Central memory CD8-positive, alpha-beta T cell (primary cell): ENCODE measurements around the gene TNFRSF18.
"Not testable (repeated sequence)": the region's sequence is repeated elsewhere in the genome, so short reads cannot be mapped to it uniquely, and the experiment has no call there.

Source experiments
- ATAC-seq: fragments of 150-1000 bp; cut with Tn5 transposase; replicated peaks from 2 replicates; pipeline ENCODE4 v1.10.0; 2022; ENCODE audit warnings: mild to moderate bottlenecking, moderate FRiP score, moderate number of reproducible peaks; ENCODE audit not compliant: poor library complexity, severe bottlenecking; ENCODE audit errors: extremely low read depth
- DNase-seq, 2 donors: peaks; one replicate each; pipeline ENCODE4 v3.0.0; 2021; ENCODE audit warnings: low spot score in 2 of 2
- H3K27ac Mint-ChIP-seq: one replicate; pipeline ENCODE4 v1.8.0; 2022; ENCODE audit warnings: low read depth, mild to moderate bottlenecking, moderate library complexity, mixed read lengths
- H3K27me3 Mint-ChIP-seq: one replicate; pipeline ENCODE4 v1.8.0; 2022; ENCODE audit warnings: mixed read lengths
- H3K36me3 Mint-ChIP-seq: one replicate; pipeline ENCODE4 v1.8.0; 2022; ENCODE audit warnings: mild to moderate bottlenecking, moderate library complexity, mixed read lengths; ENCODE audit not compliant: insufficient read depth
- H3K4me1 Mint-ChIP-seq: one replicate; pipeline ENCODE4 v1.8.0; 2022; ENCODE audit warnings: mixed read lengths
- H3K4me3 Mint-ChIP-seq: one replicate; pipeline ENCODE4 v1.8.0; 2022; ENCODE audit warnings: mild to moderate bottlenecking, moderate library complexity, mixed read lengths
- H3K9me3 Mint-ChIP-seq: one replicate; pipeline ENCODE4 v1.8.0; 2022; ENCODE audit warnings: mixed read lengths

TNFRSF18 gene, protein sequence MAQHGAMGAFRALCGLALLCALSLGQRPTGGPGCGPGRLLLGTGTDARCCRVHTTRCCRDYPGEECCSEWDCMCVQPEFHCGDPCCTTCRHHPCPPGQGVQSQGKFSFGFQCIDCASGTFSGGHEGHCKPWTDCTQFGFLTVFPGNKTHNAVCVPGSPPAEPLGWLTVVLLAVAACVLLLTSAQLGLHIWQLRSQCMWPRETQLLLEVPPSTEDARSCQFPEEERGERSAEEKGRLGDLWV

GRCh38 chr1:1206376-1206965 lies at the start of gene TNFRSF18:
TSS of gene TNFRSF18 (minus strand) at chr1:1206592. CDS start at chr1:1206571, 21 bp downstream.
- H3K36me3 Mint-ChIP-seq: peaks cover 4% of the 10 kb centered on the region
- no peaks in the 10 kb centered on the region for H3K9me3 Mint-ChIP-seq
- H3K4me3 Mint-ChIP-seq: peak within 1 kb of the TSS; percentile 58
- DNase-seq (no peak), ATAC-seq (no peak)
- no peaks in the 10 kb centered on the region for H3K27me3 Mint-ChIP-seq
- H3K27ac Mint-ChIP-seq: no peak within 1 kb of the TSS
- H3K4me1 Mint-ChIP-seq: peaks cover 20% of the 10 kb centered on the region

GRCh38 chr1:1255611-1256010 lies 49.2 kb upstream of the TNFRSF18 start:
- DNase-seq: no peak
- no peak overlapping the region for H3K4me3 Mint-ChIP-seq
- H3K27me3 Mint-ChIP-seq: no peaks in the 10 kb centered on the region
- H3K4me1 Mint-ChIP-seq: peaks cover 26% of the 10 kb centered on the region
- H3K27ac Mint-ChIP-seq: no peak overlapping the region
- ATAC-seq: no peak
- H3K36me3 Mint-ChIP-seq: peaks cover 31% of the 10 kb centered on the region
- no peaks in the 10 kb centered on the region for H3K9me3 Mint-ChIP-seq

GRCh38 chr1:1255078-1255477 lies 48.7 kb upstream of the TNFRSF18 start:
- DNase-seq: no peak
- peaks cover 25% of the 10 kb centered on the region for H3K4me1 Mint-ChIP-seq
- H3K36me3 Mint-ChIP-seq: peaks cover 28% of the 10 kb centered on the region
- H3K27me3 Mint-ChIP-seq: no peaks in the 10 kb centered on the region
- H3K27ac Mint-ChIP-seq: no peak overlapping the region
- no peak overlapping the region for H3K4me3 Mint-ChIP-seq
- no peaks in the 10 kb centered on the region for H3K9me3 Mint-ChIP-seq
- no peak for ATAC-seq

GRCh38 chr1:1254667-1254998 lies 48.2 kb upstream of the TNFRSF18 start:
- Mint-ChIP-seq H3K4me3 (no peak overlapping the region), H3K9me3 (no peaks in the 10 kb centered on the region), H3K4me1 (peaks cover 20% of the 10 kb centered on the region), H3K27me3 (no peaks in the 10 kb centered on the region), H3K27ac (no peak overlapping the region), H3K36me3 (peaks cover 26% of the 10 kb centered on the region)
- DNase-seq (no peak), ATAC-seq (no peak)

DNA sequence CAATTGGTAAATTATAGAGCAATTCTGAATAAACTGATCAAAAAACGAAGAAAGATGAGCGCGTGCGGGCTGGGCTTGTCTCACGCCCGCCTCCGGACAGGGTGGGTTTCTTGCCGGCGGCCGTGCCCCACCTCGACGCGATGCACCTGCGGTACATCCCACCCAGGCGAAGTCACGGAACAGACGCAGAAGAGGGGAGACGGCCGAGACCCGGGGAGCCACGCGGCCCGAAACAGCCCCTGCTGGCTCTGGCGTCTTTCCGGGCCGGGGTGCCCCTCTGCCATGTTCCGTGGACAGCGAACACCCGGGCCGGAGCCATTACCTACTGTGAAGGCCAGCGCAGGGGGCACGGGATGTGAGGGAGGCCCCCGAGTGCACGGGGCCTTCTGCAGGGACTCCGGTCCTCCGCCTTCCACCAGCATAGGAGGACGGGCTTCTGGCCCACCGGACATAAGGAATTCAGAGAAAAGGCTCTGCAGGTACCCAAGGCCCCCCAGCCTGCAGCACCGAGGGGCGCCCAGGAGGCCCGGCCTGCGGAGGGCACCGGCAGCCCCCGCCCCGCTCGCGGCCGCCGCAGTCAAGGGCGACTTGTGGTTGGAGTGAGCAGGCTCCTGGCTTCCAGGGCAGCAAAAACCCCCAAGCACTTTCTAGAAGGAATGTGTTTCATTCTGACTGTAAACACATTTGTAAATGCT lies 47.7 kb upstream of the TNFRSF18 start:
- H3K27me3 Mint-ChIP-seq: no peaks in the 10 kb centered on the region
- ATAC-seq: no peak

GRCh38 chr1:1253314-1253713 lies 46.9 kb upstream of the TNFRSF18 start:
- Mint-ChIP-seq H3K27me3 (no peaks in the 10 kb centered on the region), H3K4me1 (peaks cover 18% of the 10 kb centered on the region), H3K36me3 (peaks cover 26% of the 10 kb centered on the region), H3K9me3 (no peaks in the 10 kb centered on the region), H3K4me3 (no peak overlapping the region), H3K27ac (peak overlapping the region; percentile 25)
- ATAC-seq (no peak), DNase-seq (no peak)

More for the DNA sequence above, 47.7 kb upstream of the TNFRSF18 start:
- Mint-ChIP-seq H3K4me1 (peaks cover 18% of the 10 kb centered on the region), H3K27ac (peak overlapping the region; percentile 25), H3K4me3 (no peak overlapping the region), H3K9me3 (no peaks in the 10 kb centered on the region), H3K36me3 (peaks cover 26% of the 10 kb centered on the region)
- DNase-seq: no peak

DNA sequence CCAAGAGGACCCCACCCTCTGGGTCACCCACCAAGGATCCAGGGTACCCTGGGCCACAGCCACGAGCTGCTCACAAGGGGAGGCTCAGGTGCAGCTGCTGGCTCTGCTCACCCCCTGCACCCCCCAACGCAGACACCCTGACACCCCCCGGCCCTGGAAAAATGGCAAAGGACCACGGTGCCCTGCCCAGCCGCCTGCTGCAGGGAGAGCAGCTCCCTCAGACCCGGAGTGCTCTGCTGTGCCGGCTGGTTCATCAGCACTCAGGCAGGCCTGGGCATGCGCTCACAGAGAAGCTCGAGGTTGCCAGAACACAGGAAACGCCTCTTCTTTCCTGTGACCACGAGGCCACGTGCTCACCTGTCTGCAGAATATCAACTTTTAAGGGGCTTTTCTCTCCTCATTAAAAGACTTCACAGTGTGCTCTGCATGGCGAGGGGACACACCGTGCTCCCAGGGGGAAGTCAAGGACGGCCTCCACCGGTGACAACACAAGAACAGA lies 44.4 kb upstream of the TNFRSF18 start:
- ATAC-seq (peak; percentile 97), DNase-seq (peak in 1 of 2 donors; percentile 45)
- no peak overlapping the region for H3K4me3 Mint-ChIP-seq
- peaks cover 13% of the 10 kb centered on the region for H3K36me3 Mint-ChIP-seq
- H3K27me3 Mint-ChIP-seq: no peaks in the 10 kb centered on the region
- peak overlapping the region; percentile 77 for H3K27ac Mint-ChIP-seq
- peaks cover 13% of the 10 kb centered on the region for H3K4me1 Mint-ChIP-seq
- no peaks in the 10 kb centered on the region for H3K9me3 Mint-ChIP-seq

DNA sequence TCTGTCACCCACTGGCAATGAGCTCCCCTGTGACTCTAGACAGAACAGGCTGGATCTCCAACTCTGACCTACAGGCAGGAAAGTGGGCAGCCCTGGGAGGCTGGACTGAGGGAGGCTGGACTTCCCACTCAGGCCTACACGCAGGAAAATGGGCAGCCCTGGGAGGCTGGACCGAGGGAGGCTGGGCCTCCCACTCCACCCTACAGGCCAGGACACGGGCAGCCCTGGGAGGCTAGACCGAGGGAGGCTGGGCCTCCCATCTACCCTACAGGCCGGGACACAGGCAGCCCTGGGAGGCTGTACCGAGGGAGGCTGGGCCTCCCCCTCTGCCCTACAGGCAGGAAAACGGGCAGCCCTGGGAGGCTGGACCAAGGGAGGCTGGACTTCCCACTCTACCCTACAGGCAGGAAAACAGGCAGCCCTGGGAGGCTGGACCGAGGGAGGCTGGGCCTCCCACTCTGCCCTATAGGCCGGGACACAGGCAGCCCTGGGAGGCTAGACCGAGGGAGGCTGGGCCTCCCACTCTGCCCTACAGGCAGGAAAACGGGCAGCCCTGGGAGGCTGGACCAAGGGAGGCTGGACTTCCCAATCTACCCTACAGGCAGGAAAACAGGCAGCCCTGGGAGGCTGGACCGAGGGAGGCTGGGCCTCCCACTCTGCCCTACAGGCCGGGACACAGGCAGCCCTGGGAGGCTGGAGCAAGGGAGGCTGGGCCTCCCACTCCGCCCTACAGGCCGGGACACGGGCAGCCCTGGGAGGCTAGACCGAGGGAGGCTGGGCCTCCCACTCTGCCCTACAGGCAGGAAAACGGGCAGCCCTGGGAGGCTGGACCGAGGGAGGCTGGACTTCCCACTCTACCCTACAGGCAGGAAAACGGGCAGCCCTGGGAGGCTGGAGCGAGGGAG lies 41.9 kb upstream of the TNFRSF18 start:
- H3K27ac Mint-ChIP-seq, DNase-seq, H3K27me3 Mint-ChIP-seq, H3K9me3 Mint-ChIP-seq, H3K4me3 Mint-ChIP-seq, H3K36me3 Mint-ChIP-seq, ATAC-seq: not testable (repeated sequence)
- peaks cover 13% of the 10 kb centered on the region for H3K4me1 Mint-ChIP-seq

GRCh38 chr1:1247341-1247913 lies 41.0 kb upstream of the TNFRSF18 start:
- DNase-seq: no peak
- Mint-ChIP-seq H3K4me1 (peaks cover 6% of the 10 kb centered on the region), H3K9me3 (no peaks in the 10 kb centered on the region), H3K27ac (no peak overlapping the region), H3K36me3 (peaks cover 8% of the 10 kb centered on the region), H3K4me3 (no peak overlapping the region), H3K27me3 (no peaks in the 10 kb centered on the region)
- ATAC-seq: no peak

DNA sequence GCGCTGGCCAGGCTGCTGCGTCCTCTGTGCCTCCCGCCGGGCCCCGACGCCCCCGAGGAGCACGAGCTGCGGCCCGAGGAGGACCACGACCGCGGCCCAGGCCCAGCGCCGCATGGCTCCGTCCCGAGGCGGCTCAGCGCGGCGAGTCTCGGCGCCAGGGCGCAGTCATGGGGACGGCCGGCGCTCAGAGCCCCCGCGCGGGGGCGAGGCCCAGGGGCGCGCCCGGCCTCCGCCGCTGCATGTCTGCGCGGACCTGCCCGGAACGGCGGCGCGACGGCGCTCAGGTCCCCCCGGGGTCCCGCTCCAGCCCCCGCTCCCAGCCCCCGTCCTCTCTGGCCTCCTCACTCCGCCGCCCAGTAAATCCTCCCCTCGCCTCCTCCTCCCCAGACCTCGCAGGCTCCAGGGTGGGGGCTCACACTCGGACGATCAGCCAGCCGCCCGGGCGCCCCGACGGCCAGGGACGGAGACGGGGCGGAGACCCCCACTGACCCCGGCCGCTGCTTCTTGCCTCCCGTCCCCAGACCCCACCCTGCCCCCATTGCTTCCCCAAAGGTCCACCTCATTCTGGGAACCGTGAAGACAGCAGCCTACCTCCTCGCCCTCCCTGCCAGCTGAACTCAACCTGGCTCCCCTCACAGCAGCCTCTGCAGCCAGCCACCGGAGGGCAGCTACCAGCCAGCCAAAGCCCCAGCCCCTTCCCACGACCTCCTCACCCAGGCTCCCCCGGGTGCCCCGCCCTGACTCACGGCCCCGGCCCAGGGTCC lies 40.4 kb upstream of the TNFRSF18 start, which contains the start of gene C1QTNF12:
TSS of gene C1QTNF12 (minus strand) at position 146 of the 764 bp plus-strand sequence. CDS start at position 114, 32 bp downstream.
- Mint-ChIP-seq H3K4me3 (no peak within 1 kb of the TSS), H3K27me3 (no peaks in the 10 kb centered on the region), H3K4me1 (peaks cover 6% of the 10 kb centered on the region), H3K27ac (no peak within 1 kb of the TSS), H3K36me3 (peaks cover 4% of the 10 kb centered on the region), H3K9me3 (no peaks in the 10 kb centered on the region)
- ATAC-seq: no peak
- no peak for DNase-seq

DNA sequence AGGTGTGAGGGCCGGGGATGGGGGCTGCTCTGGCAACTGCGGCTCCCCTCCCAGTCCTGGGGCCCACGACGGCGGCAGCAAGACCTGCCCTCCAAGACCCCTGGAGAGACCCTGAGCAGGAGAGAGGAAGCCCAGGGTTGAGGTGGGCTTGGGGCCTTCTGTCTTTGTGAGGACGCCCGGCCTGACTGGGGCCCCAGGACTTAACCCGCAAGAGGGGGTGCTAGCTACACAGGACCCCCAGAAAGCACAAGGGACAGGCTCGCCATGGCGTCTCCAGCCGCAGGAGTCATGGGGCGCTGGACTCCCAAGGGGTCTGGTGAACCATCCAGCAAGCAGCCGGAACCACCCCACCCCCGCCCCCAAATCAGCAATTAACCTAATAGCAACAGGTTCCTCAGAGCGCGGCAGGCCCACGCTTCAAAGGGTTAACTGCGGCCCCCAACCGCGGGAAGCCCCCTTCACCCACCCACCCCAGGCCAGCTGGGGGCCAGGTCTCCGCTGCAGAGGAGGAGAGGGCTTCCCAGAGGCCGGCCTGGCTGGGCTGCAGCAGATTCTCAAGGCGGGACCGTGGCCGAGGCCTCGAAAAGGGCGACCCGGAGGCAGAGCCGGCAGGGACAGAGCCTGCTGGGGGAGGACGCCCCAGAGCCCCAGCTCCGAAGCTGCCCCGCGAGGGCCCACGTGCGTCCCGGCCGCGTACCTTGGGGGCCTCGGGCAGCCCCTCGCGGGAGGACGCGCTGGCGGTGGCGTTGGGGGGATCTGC lies 39.6 kb upstream of the TNFRSF18 start:
- H3K4me3 Mint-ChIP-seq: no peak overlapping the region
- H3K9me3 Mint-ChIP-seq: no peaks in the 10 kb centered on the region
- DNase-seq: no peak
- H3K27ac Mint-ChIP-seq: no peak overlapping the region
- no peaks in the 10 kb centered on the region for H3K27me3 Mint-ChIP-seq
- ATAC-seq: no peak
- peaks cover 4% of the 10 kb centered on the region for H3K36me3 Mint-ChIP-seq
- H3K4me1 Mint-ChIP-seq: peaks cover 3% of the 10 kb centered on the region
